ENCODE data around the gene SEMA3G.

- TF ChIP-seq, protein P1, sequence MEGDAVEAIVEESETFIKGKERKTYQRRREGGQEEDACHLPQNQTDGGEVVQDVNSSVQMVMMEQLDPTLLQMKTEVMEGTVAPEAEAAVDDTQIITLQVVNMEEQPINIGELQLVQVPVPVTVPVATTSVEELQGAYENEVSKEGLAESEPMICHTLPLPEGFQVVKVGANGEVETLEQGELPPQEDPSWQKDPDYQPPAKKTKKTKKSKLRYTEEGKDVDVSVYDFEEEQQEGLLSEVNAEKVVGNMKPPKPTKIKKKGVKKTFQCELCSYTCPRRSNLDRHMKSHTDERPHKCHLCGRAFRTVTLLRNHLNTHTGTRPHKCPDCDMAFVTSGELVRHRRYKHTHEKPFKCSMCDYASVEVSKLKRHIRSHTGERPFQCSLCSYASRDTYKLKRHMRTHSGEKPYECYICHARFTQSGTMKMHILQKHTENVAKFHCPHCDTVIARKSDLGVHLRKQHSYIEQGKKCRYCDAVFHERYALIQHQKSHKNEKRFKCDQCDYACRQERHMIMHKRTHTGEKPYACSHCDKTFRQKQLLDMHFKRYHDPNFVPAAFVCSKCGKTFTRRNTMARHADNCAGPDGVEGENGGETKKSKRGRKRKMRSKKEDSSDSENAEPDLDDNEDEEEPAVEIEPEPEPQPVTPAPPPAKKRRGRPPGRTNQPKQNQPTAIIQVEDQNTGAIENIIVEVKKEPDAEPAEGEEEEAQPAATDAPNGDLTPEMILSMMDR (IDR thresholded peaks at IDR 0.05), result no peak
- TF ChIP-seq POLR2A (IDR thresholded peaks at IDR 0.05), result no peak
These were observed 3.7 kb downstream of the SEMA3G start for GRCh38 chr3:52441091-52441771.

Measured in heart left ventricle (tissue), 13 donors.